Fibroblast of the aortic adventitia (primary cell): ENCODE data around the gene PELI3. TPM values are rescaled to one million over a fixed set of nuclear protein-coding genes. Genes with fewer than 3 reads are reported as not detected.

Experiments used
- DNase-seq: peaks from one replicate; pipeline ENCODE4 v3.0.0-alpha.2; 2010; ENCODE audit warnings: low read depth
- H3K4me3 ChIP-seq: 2 replicates; pipeline ENCODE4 v1.5.1; 2011; ENCODE audit warnings: low read depth, mild to moderate bottlenecking, control low read depth, low read length, moderate library complexity
- total RNA-seq: library from RNA; depleted of rRNA; stranded (reverse); fragments of >200 nt; gene quantifications from 2 replicates; pipeline ENCODE4 v1.2.3, GENCODE V29; 2012; ENCODE audit warnings: low replicate concordance
- TF ChIP-seq, protein P1 (sequence below): IDR thresholded peaks from 2 replicates; pipeline ENCODE4 v1.5.1; 2011; ENCODE audit warnings: mild to moderate bottlenecking, low read length, control low read depth, inconsistent platforms; ENCODE audit not compliant: insufficient read depth

PELI3 gene, protein sequence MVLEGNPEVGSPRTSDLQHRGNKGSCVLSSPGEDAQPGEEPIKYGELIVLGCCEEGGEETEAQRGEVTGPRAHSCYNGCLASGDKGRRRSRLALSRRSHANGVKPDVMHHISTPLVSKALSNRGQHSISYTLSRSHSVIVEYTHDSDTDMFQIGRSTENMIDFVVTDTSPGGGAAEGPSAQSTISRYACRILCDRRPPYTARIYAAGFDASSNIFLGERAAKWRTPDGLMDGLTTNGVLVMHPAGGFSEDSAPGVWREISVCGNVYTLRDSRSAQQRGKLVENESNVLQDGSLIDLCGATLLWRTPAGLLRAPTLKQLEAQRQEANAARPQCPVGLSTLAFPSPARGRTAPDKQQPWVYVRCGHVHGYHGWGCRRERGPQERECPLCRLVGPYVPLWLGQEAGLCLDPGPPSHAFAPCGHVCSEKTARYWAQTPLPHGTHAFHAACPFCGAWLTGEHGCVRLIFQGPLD
- total RNA-seq = 9.0 and 10.8 TPM in 2 replicates

DNA sequence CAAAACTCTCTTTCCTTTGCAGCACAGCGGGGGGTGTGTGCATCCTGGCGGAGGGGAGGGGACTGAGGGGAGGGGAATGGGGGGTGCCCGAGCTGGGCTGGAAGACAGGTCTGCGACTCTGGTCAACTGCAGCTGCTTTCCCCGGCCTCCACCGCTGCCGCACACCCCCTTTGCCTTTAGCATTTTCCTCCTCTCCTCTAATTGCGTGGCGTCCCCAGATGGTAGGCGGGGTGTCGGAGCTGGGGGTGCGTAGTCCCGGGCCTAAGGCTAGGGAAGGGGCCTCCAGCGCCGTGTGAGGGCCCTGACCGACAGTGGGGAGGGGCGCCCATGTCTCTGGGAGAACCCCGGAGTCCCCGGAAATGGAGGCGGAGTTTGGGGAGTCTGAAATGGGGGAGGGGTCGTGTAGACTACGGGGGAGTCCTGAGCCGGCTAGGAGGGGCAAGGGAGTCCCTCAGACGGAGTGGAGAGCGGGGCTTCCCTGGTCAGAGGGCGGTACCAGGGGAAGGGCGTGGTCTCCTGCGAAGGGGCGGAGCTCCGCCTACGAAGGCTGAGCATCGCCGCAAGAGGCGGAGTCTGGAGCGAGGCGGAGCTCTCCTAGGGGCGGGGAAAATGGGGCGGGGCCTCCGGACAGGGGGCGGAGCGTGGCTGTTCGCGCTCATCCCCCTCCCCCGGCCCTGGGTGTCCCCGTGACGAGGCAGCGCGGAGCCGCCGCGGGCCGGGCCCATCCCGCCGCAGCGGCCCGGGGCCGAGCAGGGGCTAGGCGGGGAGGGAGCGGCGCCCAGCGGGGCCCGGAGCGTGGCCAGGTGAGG is at the start of gene PELI3:
Gene PELI3, plus strand, starts transcription at position 681 of the 809 bp plus-strand sequence. CDS start 1,224 bp downstream, outside the sequence.
- peak; percentile 88 for DNase-seq
- TF ChIP-seq, protein P1, sequence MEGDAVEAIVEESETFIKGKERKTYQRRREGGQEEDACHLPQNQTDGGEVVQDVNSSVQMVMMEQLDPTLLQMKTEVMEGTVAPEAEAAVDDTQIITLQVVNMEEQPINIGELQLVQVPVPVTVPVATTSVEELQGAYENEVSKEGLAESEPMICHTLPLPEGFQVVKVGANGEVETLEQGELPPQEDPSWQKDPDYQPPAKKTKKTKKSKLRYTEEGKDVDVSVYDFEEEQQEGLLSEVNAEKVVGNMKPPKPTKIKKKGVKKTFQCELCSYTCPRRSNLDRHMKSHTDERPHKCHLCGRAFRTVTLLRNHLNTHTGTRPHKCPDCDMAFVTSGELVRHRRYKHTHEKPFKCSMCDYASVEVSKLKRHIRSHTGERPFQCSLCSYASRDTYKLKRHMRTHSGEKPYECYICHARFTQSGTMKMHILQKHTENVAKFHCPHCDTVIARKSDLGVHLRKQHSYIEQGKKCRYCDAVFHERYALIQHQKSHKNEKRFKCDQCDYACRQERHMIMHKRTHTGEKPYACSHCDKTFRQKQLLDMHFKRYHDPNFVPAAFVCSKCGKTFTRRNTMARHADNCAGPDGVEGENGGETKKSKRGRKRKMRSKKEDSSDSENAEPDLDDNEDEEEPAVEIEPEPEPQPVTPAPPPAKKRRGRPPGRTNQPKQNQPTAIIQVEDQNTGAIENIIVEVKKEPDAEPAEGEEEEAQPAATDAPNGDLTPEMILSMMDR = no peak

DNA sequence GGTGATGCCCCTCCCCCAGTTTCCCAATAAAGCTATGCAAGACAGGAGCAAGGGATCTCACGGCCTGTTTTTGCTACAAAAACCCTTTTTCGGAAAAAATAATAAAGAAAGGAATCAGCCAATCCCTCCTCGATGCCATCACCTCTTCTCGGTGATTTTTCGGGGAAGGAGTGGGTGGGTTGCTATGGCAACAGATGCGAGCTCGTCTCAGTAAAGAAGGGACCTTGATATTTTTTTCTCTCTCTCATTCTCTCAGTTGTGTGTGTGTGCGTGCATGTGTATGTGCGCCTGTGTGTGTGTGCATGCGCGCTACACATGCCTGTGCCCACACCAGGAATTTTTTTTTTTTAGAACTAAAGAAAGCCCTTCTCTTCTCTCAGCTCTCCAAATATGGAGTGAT is 49.7 kb upstream of the PELI3 start:
- no peak for DNase-seq
- no peak overlapping the region for H3K4me3 ChIP-seq
- TF ChIP-seq, protein P1 = no peak

More for the DNA sequence above, at the start of gene PELI3:
- peak within 1 kb of the TSS; percentile 74 for H3K4me3 ChIP-seq

DNA sequence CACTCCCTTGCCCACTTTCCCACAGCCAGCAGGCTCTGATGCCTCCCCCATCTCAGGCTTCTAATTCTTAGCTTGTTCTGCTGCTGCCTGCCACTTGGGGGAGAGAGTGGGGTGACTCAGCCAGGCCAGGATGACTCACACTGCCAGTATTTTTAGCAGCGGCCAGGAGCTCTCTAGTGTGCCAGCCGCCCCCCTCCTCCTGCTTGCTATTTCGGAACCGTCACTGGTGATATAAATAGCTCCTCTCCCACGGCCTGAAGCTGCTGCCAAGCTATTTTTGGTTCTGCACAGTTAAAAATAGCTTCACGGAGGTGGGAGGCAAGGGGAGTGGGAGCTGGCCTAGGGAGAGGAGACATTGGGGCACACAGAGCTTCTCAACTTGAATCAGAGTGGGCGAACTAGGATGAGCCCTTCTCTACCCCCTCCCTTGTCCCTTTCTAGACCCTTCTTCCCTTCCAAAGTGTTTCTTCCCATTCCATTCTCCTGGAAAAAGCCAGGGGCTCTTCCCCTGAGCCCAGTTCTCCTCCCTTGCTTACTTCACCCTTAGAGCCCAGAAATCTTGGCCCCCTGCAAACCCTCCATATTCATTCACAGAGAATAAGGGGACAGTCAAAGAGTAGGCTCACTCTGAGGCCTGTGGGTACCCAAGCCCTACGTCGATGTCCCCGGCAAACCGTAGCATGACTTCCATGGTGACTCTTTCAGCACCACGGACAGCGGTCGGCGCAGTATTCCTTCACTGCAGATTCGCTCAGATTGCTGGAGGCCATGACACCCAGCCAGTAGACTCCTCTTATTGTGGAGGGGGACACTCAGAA is 48.3 kb upstream of the PELI3 start:
- TF ChIP-seq, protein P1 = peak; percentile 69
- H3K4me3 ChIP-seq = no peak overlapping the region
- peak; percentile 95 for DNase-seq

DNA sequence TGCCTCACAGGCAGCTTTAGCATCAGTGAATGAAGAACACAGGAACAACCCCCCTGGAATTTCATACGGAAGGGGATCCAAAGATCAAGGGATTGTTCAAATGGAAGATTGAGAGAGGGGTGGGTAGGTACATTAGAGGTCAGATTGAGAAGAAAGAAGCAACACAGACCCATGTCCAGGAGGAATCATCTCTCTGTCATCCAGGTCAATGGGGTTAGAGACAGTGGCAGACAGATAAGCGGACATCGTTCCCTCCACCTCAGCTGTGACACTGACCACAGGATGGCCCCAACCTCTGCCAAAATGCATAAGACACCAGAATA is 47.8 kb upstream of the PELI3 start:
- no peak overlapping the region for H3K4me3 ChIP-seq
- TF ChIP-seq, protein P1 = no peak
- no peak for DNase-seq

DNA sequence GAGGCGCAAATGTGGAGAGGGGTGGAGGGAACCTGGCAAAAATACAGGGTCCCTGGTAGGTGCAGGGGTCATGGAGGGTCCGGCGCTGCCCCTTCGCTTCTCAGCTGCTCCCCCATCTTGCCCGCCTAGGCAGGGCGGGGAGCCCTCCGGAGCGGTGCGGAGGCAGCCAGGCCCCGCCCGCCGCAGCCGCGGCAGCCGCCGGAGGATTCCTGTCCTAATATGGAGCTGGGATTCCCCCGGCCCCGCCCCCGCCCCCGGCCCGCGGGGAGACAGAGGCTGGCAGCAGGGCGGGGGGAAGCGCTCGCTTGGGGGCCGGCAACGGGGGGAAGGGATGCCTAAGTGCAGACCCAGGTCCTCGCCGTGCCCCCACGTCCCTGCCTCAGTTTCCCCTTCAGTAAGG is 46.9 kb upstream of the PELI3 start:
- TF ChIP-seq, protein P1 = no peak
- no peak overlapping the region for H3K4me3 ChIP-seq
- no peak for DNase-seq
